OCI-LY3 (cell line): ENCODE data around the gene TAS2R8.
"Not testable (repeated sequence)": the region's sequence is repeated elsewhere in the genome, so short reads cannot be mapped to it uniquely, and the experiment has no call there.

Experiments used
- H2AFZ ChIP-seq: fragments of 200-600, 300-600 bp; shearing (Covaris generic); 2 replicates; pipeline ENCODE4 v1.6.0; 2014; ENCODE audit warnings: antibody characterized with exemption, low read depth, low read length
- H3K27ac ChIP-seq: fragments of 200-600, 300-600 bp; sonication (generic); 2 replicates; pipeline ENCODE4 v1.5.1; 2014; ENCODE audit warnings: mild to moderate bottlenecking, low read length, moderate library complexity, mixed read lengths
- H3K27me3 ChIP-seq: fragments of 200-600, 300-600 bp; sonication (generic); 2 replicates; pipeline ENCODE4 v1.6.1; 2014; ENCODE audit warnings: low read depth, low read length, mixed read lengths
- H3K36me3 ChIP-seq: fragments of 200-600, 300-600 bp; sonication (generic); replicated peaks from 2 replicates; pipeline ENCODE3; 2014; ENCODE audit warnings: low read depth, low read length, mixed read lengths
- H3K4me1 ChIP-seq: fragments of 300-600, 200-600 bp; sonication (generic); 2 replicates; pipeline ENCODE4 v1.6.1; 2014; ENCODE audit warnings: low read length, mixed read lengths
- H3K4me2 ChIP-seq: fragments of 200-600, 300-600 bp; sonication (generic); 2 replicates; pipeline ENCODE4 v1.6.1; 2014; ENCODE audit warnings: low read length, mixed read lengths
- H3K4me3 ChIP-seq: fragments of 300-600, 200-600 bp; sonication (generic); 2 replicates; pipeline ENCODE4 v1.5.1; 2014; ENCODE audit warnings: antibody characterized with exemption, mild to moderate bottlenecking, low read length, moderate library complexity
- H3K79me2 ChIP-seq: fragments of 300-600, 200-600 bp; shearing (Covaris generic); 2 replicates; pipeline ENCODE4 v1.6.1; 2014; ENCODE audit warnings: mild to moderate bottlenecking, low read length, mixed read lengths
- H3K9ac ChIP-seq: fragments of 300-600, 200-600 bp; shearing (Covaris generic); 2 replicates; pipeline ENCODE4 v1.6.0; 2014; ENCODE audit warnings: mild to moderate bottlenecking, low read length, moderate library complexity
- H3K9me3 ChIP-seq: fragments of 200-600, 300-600 bp; shearing (Covaris generic); 2 replicates; pipeline ENCODE4 v1.6.1; 2014; ENCODE audit warnings: low read length, mixed read lengths; ENCODE audit not compliant: insufficient read depth
- H4K20me1 ChIP-seq: fragments of 200-600, 300-600 bp; sonication (generic); 2 replicates; pipeline ENCODE4 v1.6.1; 2016; ENCODE audit warnings: low read length, mixed read lengths; ENCODE audit not compliant: insufficient read depth
- EZH2phosphoT487 ChIP-seq: fragments of 200-600 bp; shearing (Covaris generic); IDR thresholded peaks from 2 replicates; pipeline ENCODE4 v1.6.1; 2018; ENCODE audit warnings: antibody characterized with exemption, mixed run types, low read depth
- TF ChIP-seq, protein P1 (sequence below): fragments of 200-600, 300-600 bp; sonication (generic); IDR thresholded peaks from 2 replicates; pipeline ENCODE4 v1.5.1; 2014; ENCODE audit warnings: antibody characterized with exemption, low read length, low read depth

TAS2R8 gene

DNA sequence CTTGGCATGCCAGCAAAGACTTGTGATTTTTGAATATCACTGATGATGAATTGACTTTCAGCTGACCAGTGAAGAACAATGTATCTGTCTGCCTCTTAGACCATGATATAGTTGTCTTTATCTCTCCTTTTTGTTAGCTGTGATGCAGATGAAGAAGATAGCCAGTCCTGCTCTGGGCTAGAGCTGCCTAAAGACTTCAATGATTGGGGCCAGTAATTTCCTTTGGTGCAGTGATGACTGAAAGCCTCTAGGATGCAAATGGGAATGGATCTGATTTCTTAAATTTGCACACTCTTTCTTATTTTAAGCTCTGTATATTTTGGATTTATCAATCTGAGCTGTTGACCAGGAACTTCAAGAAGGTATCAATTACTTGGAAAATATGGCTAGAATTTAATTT, 3.0 kb upstream of the TAS2R8 start, which contains the start of gene TAS2R9:
TAS2R9 (minus strand) TSS at position 101 of the 400 bp plus-strand sequence; CDS start at position 8, 93 bp downstream.
- H3K27ac ChIP-seq: no peak within 1 kb of the TSS
- H3K9ac ChIP-seq: no peak within 1 kb of the TSS
- H3K79me2 ChIP-seq: no peaks in the 10 kb centered on the region
- H3K4me1 ChIP-seq: no peaks in the 10 kb centered on the region
- no peaks in the 10 kb centered on the region for H3K36me3 ChIP-seq
- H3K9me3 ChIP-seq: no peaks in the 10 kb centered on the region
- TF ChIP-seq, protein P1, sequence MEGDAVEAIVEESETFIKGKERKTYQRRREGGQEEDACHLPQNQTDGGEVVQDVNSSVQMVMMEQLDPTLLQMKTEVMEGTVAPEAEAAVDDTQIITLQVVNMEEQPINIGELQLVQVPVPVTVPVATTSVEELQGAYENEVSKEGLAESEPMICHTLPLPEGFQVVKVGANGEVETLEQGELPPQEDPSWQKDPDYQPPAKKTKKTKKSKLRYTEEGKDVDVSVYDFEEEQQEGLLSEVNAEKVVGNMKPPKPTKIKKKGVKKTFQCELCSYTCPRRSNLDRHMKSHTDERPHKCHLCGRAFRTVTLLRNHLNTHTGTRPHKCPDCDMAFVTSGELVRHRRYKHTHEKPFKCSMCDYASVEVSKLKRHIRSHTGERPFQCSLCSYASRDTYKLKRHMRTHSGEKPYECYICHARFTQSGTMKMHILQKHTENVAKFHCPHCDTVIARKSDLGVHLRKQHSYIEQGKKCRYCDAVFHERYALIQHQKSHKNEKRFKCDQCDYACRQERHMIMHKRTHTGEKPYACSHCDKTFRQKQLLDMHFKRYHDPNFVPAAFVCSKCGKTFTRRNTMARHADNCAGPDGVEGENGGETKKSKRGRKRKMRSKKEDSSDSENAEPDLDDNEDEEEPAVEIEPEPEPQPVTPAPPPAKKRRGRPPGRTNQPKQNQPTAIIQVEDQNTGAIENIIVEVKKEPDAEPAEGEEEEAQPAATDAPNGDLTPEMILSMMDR: no peak
- no peak for TF ChIP-seq EZH2phosphoT487
- no peak within 1 kb of the TSS for H3K4me2 ChIP-seq
- no peaks in the 10 kb centered on the region for H3K27me3 ChIP-seq
- H4K20me1 ChIP-seq: no peaks in the 10 kb centered on the region
- no peak within 1 kb of the TSS for H2AFZ ChIP-seq
- H3K4me3 ChIP-seq: no peak within 1 kb of the TSS

- no peak within 1 kb of the TSS for H3K4me3 ChIP-seq
- no peak within 1 kb of the TSS for H3K4me2 ChIP-seq
- H2AFZ ChIP-seq: no peak within 1 kb of the TSS
- H3K9me3 ChIP-seq: no peaks in the 10 kb centered on the region
- no peaks in the 10 kb centered on the region for H3K36me3 ChIP-seq
- 0 out of 2 replicates have a peak, but pooled peaks cover 3% of the 10 kb centered on the region for H3K27me3 ChIP-seq
- H3K27ac ChIP-seq: no peak within 1 kb of the TSS
- no peaks in the 10 kb centered on the region for H3K4me1 ChIP-seq
- H4K20me1 ChIP-seq: no peaks in the 10 kb centered on the region
- no peaks in the 10 kb centered on the region for H3K79me2 ChIP-seq
- H3K9ac ChIP-seq: no peak within 1 kb of the TSS
- no peak for TF ChIP-seq EZH2phosphoT487
- TF ChIP-seq, protein P1: no peak
Observed at GRCh38 chr12:10802587-10802986, 4.5 kb downstream of the TAS2R8 start, which contains the start of gene TAS2R7. TSS of gene TAS2R7 (minus strand) at chr12:10802627. CDS start at chr12:10802570, 57 bp downstream.

DNA sequence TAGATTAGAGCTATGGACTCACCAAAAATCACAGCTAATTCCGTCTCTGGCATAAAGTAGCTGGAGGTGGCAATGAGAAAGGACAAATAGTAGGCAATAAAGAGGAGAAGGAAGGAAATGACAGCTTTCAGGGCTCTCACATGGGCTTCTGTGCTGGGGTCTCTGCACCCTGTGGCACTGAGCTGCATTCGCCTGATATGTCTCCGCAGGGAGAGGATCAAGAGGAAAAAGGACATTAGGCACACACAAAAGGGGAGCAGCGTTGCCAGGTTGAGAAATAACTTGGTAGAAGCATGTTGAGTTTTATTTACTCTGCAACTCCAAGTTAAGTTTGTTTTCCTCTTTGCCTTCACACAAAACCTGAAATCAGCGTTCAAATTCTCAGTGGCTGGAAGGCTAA, 5.3 kb downstream of the TAS2R8 start:
- Histone ChIP-seq H3K4me1 (no peaks in the 10 kb centered on the region), H4K20me1 (no peaks in the 10 kb centered on the region), H3K36me3 (no peaks in the 10 kb centered on the region), H3K9ac (no peak overlapping the region), H3K4me3 (no peak overlapping the region), H3K79me2 (no peaks in the 10 kb centered on the region), H3K27ac (no peak overlapping the region), H3K4me2 (no peak overlapping the region), H3K27me3 (0 out of 2 replicates have a peak, but pooled peaks cover 3% of the 10 kb centered on the region), H3K9me3 (no peaks in the 10 kb centered on the region), H2AFZ (no peak overlapping the region)
- no peak for TF ChIP-seq EZH2phosphoT487
- TF ChIP-seq, protein P1: no peak

DNA sequence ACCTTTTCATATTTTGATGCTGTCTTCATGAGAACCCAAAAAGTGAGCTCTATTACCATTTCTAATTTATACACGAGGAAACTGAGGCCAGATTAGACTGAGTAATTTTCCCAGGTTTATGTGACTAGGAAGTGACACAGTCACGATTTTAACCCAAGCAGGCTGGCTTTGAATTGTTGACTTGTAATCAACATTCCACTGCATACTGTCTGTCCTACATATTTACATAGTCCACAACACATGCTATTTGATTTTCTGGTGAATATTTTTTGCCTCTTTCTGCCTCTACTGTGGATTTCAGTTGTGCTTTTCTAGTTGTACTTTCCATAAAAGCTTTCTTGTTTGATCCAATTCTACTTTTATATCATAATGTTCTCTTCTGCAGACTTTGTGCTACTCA, 12.9 kb downstream of the TAS2R8 start:
- no peaks in the 10 kb centered on the region for H3K79me2 ChIP-seq
- no peaks in the 10 kb centered on the region for H3K4me1 ChIP-seq
- H3K27ac ChIP-seq: no peak overlapping the region
- no peaks in the 10 kb centered on the region for H3K9me3 ChIP-seq
- H4K20me1 ChIP-seq: no peaks in the 10 kb centered on the region
- H2AFZ ChIP-seq: no peak overlapping the region
- TF ChIP-seq EZH2phosphoT487: no peak
- TF ChIP-seq, protein P1: no peak
- H3K36me3 ChIP-seq: no peaks in the 10 kb centered on the region
- H3K4me2 ChIP-seq: no peak overlapping the region
- peaks cover 9% of the 10 kb centered on the region; the same call in 1 of the 2 replicates for H3K27me3 ChIP-seq
- no peak overlapping the region for H3K9ac ChIP-seq
- no peak overlapping the region for H3K4me3 ChIP-seq

DNA sequence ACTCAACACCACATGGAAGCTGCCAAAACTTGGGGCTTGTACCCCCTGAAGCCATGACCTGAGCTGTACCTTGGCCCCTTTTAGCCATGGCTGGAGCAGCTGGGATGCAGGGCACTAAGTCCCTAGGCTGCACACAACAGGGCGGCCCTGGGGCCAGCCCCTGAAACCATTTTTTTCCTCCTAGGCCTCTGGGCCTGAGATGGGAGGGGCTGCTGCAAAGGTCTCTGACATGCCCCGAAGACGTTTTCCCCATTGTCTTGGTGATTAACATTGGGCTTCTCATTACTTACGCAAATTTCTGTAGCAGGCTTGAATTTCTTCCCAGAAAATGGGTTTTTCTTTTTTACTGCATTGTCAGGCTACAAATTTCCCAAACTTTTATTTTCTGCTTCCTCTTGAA, 15.3 kb downstream of the TAS2R8 start:
- H4K20me1 ChIP-seq, H3K4me1 ChIP-seq, H3K4me3 ChIP-seq, H3K27me3 ChIP-seq, H3K9ac ChIP-seq, H3K4me2 ChIP-seq, H3K9me3 ChIP-seq, H2AFZ ChIP-seq, H3K27ac ChIP-seq, H3K79me2 ChIP-seq, H3K36me3 ChIP-seq: not testable (repeated sequence)
